MV-4-11 (cell line): Measurements from ENCODE around the gene PRKAR2B.

Source experiments
- DNase-seq: peaks from one replicate; lab custom pipeline; 2025; lab: John Stamatoyannopoulos, UW

PRKAR2B gene

DNA sequence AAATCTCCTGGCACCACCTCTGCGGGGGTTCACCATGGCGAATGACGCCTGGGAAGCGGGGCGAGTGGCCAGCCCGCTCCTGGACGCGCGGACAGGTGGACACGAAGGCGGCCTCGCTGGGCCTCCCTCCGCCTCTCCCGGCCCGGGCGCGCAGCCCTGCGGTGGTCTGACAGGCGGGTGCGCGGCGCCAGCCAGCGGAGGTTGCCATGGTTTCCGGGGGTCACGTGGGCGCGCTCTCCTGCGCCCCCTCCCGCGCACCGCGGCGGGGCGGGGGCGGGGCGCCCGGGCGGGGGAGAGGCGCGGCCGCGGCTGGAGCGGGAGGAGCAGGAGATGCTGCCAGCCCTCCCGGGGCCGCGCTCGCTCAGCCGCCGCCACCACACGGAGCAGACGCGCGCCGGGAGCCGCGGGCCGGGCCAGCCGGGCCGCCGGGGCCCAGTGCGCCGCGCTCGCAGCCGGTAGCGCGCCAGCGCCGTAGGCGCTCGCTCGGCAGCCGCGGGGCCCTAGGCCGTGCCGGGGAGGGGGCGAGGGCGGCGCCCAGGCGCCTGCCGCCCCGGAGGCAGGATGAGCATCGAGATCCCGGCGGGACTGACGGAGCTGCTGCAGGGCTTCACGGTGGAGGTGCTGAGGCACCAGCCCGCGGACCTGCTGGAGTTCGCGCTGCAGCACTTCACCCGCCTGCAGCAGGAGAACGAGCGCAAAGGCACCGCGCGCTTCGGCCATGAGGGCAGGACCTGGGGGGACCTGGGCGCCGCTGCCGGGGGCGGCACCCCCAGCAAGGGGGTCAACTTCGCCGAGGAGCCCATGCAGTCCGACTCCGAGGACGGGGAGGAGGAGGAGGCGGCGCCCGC is at the start of gene PRKAR2B:
PRKAR2B (plus strand) TSS at position 359 of the 848 bp plus-strand sequence; CDS start at position 562, 203 bp downstream.
- peak; percentile 55 for DNase-seq

- no peak for DNase-seq
Observed at GRCh38 chr7:106994833-106995232, 49.7 kb upstream of the PRKAR2B start.

DNA sequence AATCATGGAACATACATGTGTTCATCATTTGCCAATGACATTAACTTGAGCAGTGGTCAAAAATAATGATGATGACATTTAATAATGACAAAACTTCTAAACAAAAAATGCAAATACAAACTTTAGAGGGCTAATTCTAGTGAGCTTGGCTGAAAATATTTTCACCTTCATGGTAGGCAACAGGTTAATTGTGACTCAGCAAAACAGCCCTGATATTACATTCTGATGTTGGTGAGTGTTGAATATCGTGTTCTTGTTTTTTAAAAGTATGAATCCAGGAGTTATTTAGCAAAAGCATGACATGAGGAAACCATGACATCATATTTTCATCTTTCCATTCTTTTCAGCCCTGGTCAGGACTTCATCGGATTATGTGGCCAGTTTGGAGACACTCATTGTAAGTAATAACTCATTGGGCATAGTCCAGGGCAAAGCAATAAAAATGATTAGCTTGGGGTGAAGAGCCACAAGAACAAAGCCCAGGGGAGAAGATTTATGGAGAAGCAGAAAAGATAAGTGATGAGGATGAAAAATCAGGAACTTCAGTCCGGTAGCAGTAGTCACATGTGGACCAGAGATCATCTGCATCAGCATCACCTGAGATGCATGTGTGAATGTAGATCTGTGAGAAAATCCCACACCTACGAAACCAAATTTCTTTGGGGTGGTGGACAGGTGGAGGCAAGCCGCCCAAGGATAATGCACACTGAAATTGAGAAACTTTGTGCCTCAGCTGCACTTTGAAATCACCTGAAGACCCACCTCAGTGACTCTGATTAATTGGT is 46.8 kb upstream of the PRKAR2B start:
- no peak for DNase-seq

- DNase-seq, result peak; percentile 68
Observed at GRCh38 chr7:106999023-106999422, 45.5 kb upstream of the PRKAR2B start.

DNA sequence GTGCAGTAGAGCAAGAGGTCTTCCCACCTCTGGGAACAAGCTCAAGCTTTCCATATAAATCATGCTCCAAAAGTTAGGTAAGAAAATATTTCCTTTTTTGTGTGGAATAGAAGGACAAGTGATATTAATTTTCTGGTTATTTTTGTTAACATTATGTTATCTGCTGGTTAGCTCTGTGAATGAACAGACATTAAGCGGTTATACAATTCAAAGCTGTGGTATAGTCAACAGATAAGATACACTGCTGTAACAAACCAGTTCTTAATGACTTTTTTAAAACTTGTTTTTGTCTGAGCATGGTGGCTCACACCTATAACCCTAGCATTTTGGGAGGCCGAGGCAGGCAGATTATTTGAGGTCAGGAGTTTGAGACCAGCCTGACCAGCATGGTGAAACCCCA is 43.0 kb upstream of the PRKAR2B start:
- no peak for DNase-seq

- DNase-seq, result no peak
Observed at GRCh38 chr7:107002126-107002525, 42.4 kb upstream of the PRKAR2B start.

GRCh38 chr7:107002529-107002998 is 41.9 kb upstream of the PRKAR2B start:
- no peak for DNase-seq

DNA sequence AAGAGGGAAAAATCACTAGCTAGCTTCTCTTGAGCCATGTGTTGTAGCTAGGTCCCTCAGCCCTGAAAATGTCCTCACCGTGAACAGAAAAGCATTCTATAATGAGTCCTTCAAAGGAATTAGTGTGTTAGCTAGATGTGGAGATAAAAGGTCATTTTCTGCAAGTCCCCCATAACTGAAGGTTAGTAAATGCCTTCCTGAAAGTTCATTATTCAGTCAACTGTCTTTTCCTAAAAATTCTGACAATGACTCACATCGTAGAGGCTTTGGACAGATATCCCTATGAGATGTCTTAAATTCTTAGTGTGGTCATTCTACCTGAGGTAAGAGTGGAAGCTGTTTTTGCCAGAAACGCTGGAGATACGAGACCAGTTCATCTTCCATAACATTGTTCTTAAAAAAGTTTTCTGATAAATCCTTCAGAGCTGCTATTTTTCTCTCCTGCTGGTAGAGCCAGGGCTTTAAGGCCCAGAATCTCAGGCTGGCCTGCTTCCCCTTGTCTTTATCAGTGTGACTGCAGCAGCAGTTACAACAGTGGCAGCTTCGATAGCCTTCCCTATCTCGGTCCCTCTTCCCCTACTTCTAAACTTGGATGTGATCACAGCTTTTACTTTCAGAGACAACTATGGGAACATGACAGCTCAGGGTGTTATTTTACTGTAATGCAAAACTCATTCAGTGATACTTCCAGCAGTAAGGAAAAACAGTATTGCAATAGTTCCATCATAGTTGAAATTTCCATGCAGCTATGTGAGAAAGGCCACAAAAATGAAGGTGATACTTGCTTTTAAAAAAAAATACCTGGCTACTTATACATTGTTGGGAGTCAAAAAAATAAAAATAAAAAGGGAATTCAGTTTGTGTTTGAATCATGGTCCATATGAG is 37.3 kb upstream of the PRKAR2B start:
- DNase-seq, result no peak

- DNase-seq, result no peak
Observed at GRCh38 chr7:107007892-107008287, 36.6 kb upstream of the PRKAR2B start.

DNA sequence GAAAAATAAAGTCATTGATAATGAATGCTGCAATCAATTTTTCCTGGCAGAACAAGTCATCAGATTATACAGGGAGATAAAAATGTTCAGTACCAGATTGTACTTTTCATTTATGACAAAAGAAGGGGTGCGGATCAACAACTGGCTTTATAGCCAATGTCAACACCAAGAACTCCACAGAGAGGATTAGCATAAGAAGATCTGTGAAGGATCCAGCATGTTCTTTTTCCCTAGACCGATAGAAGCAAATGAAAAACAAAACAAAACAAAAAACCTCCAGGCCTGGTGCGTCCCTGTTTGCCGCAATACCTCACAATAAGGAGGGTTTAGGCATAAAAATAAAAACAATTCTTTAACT is 34.7 kb upstream of the PRKAR2B start:
- no peak for DNase-seq

DNA sequence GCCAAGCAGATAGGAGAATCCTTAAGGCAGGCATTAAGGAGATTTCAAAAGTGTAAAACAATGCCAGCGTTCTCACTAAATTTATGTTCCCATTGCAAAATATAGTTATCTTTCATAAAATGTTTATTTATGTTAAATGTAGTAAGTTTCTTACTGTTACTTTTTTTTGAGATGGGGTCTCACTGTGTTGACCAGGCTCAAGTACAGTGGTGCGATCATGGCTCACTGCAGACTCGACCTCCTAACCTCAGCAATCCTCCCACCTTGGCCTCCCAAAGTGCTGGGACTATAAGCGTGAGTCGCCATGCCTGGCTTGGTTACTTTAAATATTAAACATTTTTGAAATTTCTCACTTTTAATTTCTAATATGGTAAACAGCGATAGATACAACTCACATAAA is 31.8 kb upstream of the PRKAR2B start:
- DNase-seq, result no peak

DNA sequence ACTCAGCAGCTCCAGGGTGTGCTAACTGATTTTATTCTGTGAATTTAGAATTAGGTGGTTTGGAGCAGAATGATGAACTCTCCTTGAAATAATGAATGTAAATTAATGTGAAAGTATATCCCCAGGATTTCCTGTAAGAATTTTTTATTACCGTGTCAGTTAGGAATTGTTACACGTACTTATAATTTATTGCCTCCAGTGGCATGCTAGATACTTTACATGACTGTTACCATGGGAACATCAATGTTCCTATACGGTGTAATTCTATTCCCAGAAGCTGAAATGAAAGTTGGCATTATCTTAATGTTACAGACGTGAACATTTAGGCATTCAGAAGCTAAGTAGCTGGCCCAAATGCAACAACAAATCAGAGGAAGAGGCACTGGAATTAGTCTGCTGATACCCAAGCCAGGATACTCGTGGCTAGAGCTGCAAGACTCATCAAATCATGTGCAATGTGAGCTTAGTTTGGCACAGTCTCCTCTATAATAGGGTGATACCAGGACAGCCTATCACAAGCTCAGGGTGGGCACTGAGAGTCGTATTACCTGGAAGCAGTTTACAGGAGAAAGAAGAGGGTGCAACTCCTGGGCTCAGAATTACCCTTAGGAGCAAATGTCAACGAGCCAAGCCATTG is 30.0 kb upstream of the PRKAR2B start:
- no peak for DNase-seq

GRCh38 chr7:107016312-107016711 is 28.2 kb upstream of the PRKAR2B start:
- no peak for DNase-seq

DNA sequence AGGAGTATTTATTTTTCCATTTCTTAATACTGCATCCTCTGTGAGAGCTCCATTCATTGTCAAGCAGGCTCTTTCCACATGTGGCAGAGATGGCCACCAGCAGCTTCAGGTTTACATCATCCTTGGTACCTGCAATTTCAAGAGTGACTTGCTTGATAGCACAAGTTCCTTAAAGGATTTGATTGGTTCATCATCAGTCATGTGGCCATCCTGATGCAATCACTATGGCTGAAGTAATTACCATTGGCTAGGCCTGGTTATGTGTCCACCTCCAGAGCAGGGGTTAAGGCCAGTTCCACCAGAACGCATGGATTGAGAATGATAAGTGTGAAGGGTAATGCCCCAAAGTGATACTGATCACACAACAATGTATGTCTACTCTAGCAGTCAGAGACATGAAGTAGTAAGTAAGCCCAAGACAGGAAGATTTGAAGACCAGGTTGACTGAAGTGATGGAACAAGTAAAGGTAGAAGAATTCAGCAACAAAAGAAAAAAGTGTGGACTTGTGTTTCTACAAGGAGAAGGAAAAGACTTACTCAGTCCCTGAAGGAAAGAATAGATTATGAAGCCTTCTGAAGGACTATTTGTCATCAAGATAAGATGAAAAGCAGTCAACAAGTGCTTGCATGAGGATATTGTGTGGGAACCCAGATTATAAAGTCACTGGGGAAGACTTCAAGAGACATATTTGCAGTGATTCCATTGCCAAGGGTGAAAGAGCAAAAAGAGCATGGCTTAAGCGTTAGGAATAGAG is 26.4 kb upstream of the PRKAR2B start:
- no peak for DNase-seq

DNA sequence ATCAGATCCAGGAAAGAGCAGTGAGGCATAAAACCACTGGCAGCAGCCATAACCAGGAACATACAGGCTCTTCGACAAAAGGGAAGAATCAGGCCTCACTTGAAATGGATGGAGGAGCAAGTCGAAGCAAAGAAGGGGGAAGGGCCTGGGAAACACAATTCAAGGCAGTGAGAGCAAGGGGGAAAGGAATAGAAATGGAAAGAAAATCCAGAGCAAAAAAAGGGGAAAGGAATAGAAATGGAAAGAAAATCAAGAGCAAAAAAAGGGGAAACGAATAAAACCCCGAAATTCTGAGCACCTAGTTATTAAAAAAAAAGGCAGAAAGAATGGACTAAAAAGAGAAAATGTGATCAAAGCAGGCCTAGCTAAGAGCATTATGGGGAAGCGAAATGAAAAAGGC is 24.1 kb upstream of the PRKAR2B start:
- no peak for DNase-seq

GRCh38 chr7:107021600-107021999 is 22.9 kb upstream of the PRKAR2B start:
- DNase-seq, result no peak

DNA sequence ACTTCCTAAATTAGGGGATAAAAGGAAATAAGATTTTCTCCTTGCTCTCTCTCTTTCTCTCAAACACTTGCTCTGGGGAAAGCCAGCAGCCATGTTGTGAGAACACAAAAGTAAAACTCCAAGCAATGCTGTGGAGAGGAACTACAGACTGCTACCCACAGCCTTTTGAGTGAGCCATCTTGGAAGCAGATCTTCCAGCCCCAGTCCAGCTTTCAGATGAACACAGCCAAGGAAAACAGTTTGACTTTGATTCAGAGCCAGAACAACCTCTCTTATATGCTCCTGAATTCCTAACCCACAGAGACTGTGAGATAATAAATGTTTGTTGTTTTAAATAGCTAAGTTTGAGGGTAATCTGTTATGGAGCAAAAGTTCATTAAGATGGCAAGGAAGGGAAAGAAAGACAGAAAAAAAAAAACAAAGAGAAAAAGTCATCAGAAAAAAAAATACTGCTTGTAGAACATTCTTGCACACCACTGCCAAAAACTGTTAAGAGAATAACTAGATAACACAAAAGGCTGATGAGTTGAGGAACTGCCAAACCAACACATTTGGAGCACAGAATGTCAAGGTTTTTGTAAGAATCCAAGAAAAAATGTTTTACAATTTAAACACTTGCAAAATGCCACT is 20.9 kb upstream of the PRKAR2B start:
- DNase-seq, result no peak

DNA sequence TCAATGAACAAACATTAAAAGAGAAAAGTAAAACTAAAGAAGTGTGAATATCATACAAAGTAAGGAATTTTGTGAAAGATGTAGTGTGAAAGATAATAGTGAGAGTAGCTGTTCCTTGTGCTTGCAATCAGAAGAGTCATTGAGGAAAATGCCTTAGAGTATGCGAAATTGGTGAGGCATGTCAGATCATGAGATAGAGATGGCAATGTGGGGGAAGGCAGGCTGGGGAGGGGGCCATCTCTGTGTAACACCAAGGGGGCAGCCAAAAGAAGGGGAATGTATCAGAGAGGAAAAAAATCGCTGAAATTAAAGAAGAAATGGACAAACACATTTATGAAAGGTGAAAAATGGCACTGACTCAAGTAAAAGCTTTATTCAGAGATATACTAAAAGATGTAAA is 19.6 kb upstream of the PRKAR2B start:
- DNase-seq, result no peak

GRCh38 chr7:107025449-107026103 is 18.9 kb upstream of the PRKAR2B start:
- no peak for DNase-seq

- DNase-seq, result no peak
Observed at GRCh38 chr7:107026166-107026565, 18.3 kb upstream of the PRKAR2B start.
